Peyer's patch (tissue), 4 donors: Measurements from ENCODE around the gene RUNX1.

ENCODE experiments used
- POLR2A ChIP-seq, 2 donors: fragments of 450-650 bp; IDR thresholded peaks; one replicate each; pipeline ENCODE4 v1.5.1; 2017; ENCODE audit warnings: antibody characterized with exemption in 2 of 2, mild to moderate bottlenecking in 2 of 2, moderate library complexity in 2 of 2
- TF ChIP-seq, protein P1 (sequence below), 6 experiments: fragments of 450-650 bp in 4 of 6; fragments of 200-600 bp in 2 of 6; sonication (generic) in 1 of 6; IDR thresholded peaks; one replicate each; pipeline ENCODE4 v1.5.1; 2017 to 2019; ENCODE audit warnings: antibody characterized with exemption in 6 of 6, mild to moderate bottlenecking in 3 of 6, moderate library complexity in 1 of 6

DNA sequence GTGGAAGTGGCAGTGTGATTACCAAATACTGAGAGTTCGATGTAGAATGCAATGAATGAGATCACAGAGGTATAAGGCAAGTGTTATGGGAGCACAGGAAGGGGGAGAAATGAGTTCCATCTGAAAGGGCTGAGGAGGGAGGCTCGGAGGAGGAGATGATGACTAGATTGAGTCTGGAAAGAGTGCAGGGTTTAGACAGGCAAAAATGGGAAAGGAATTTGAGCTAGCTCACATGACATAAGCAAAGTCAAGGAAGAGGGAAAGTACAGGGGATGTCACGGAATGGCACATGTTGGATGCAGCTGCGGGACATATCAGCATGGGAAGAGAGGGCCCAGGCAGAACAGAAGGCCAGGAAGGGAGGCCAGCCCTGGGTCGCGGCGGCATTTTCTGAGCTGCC lies 132.7 kb downstream of the RUNX1 start:
- TF ChIP-seq POLR2A (IDR thresholded peaks at IDR 0.05), result no peak
- TF ChIP-seq, protein P1, sequence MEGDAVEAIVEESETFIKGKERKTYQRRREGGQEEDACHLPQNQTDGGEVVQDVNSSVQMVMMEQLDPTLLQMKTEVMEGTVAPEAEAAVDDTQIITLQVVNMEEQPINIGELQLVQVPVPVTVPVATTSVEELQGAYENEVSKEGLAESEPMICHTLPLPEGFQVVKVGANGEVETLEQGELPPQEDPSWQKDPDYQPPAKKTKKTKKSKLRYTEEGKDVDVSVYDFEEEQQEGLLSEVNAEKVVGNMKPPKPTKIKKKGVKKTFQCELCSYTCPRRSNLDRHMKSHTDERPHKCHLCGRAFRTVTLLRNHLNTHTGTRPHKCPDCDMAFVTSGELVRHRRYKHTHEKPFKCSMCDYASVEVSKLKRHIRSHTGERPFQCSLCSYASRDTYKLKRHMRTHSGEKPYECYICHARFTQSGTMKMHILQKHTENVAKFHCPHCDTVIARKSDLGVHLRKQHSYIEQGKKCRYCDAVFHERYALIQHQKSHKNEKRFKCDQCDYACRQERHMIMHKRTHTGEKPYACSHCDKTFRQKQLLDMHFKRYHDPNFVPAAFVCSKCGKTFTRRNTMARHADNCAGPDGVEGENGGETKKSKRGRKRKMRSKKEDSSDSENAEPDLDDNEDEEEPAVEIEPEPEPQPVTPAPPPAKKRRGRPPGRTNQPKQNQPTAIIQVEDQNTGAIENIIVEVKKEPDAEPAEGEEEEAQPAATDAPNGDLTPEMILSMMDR (IDR thresholded peaks at IDR 0.05), result no peak
